Activated CD4-positive, CD25-positive, alpha-beta regulatory T cell treated with anti-CD3 and anti-CD28 coated beads, Interleukin-2, amount 50 U/mL, for 24 hours (primary cell): ENCODE results near the gene SZT2.
"Not testable (repeated sequence)": the region's sequence is repeated elsewhere in the genome, so short reads cannot be mapped to it uniquely, and the experiment has no call there.

Experiments
- ATAC-seq, 2 donors: fragments of 150-1000 bp; cut with Tn5 transposase; one replicate each; pipeline ENCODE4 v1.10.0; 2021; ENCODE audit warnings: mild to moderate bottlenecking in 1 of 2, moderate library complexity in 1 of 2

Gene SZT2

DNA sequence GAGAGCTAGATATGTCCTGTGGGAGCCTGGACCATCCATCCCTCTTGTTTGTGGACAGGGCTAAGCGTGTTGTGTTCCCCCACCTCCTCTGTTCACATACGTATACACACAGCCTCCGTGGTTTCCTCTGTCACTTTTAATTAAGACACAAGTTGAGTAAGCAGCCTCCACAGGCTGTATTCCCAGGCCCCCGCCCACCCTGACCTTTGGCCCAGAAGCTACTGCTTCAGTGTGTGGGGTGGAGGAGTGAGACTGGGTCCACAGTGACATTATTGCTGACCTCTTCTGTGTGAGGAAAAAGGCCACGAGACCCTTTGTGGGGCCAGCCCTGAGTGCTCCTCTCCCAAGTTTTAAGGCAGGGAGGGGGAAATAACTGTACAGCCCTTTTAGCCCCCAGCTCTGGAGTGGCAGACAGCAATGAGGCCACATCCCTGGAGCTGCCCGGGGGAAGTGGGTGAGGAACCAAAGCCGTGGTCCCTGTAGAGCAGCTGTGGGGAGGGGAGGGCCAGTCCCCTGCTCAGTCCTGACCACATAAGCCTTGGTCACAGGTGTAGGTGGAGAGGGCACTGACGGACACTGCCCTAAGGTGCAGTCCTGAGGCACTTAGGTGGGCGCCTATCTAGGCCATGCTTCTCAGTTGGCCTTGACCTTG is 26.3 kb upstream of the SZT2 start:
- no peak for ATAC-seq

DNA sequence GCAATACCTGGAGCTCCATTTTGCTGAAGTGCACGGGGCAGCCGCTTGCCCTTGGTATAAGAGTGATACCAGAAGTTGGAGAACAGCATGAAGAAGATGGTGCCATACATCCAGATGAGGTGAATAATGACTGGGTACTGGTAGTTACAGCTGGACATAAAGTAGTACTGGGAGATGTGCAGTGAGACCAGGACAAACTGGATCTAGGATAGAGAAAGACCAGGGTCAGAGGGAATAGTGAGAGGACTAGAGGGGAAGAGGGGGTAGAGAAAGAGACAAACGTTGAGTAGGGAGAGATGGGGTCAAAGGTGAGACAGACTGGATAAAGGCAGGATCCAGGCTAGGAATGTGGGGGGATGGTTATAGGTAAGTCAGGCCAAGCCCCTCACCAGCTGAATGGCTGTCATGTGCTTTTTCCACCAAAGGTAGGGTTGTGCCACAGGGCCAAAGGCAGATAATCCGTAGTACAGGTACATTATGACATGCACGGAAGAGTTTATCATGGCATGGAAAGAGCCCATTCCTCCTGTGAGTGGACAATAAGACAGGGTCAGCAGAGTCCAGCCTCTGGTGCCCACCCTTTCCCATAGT is 25.7 kb upstream of the SZT2 start:
- ATAC-seq = no peak

DNA sequence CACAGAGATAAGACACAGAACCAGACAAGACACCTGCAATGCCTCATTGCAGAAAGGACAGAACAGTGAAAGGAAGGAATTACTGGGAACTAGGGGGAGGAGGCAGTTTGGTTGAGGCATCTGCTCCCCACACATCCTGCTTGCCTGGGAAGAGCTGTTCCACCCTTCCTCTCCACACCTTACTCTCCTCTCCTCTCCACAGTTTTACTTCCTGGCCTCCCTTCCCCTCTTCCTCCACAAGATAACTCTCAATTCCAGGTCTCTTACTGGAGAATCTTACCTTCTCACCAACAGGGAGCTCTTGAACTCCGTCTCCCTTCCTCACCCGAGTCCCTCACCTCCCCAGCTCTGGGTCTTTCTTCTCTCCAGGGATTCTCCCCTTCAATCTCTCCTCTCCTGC is 24.0 kb upstream of the SZT2 start:
- ATAC-seq = no peak

DNA sequence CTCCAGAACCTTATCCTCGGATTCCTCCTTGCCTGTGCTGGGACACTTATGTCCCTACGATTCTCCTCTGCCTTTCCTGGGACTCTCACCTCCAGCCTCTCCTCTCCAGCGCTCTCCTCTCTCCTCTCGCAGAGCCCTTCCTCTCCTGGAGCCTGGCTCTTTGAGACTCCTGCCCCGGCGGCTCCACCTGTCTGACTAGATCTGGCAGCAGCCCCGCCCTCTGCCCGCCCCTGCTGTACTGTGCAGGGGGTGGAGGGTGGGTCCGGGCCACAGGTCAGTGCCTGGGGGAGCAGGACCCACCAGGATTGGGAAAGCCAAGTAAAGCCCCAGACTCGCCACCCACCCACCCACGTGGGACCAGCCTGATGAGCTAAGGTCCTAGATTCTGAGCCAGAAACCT is 23.5 kb upstream of the SZT2 start:
- ATAC-seq = no peak

DNA sequence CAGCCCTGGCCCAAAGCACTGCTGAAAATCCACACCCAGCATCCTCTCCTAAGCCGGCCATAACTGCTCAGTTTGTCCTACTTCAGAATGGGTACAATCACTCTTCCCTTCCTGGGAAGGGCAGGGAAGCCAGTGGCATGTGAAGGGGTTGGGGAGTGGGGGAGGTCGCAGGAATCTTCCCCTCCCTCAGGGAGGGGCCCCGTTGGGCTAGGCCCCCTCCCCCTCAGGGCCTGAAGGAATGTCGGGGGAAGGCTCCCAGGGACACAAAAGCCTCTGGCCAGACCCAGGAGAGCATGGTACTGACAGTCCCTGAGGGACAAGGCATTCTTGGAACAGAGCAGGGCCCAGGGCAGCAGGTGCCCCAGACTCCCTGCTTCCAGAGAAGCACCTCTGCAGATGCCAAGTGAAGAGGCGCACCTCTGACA is 23.1 kb upstream of the SZT2 start:
- ATAC-seq = no peak

DNA sequence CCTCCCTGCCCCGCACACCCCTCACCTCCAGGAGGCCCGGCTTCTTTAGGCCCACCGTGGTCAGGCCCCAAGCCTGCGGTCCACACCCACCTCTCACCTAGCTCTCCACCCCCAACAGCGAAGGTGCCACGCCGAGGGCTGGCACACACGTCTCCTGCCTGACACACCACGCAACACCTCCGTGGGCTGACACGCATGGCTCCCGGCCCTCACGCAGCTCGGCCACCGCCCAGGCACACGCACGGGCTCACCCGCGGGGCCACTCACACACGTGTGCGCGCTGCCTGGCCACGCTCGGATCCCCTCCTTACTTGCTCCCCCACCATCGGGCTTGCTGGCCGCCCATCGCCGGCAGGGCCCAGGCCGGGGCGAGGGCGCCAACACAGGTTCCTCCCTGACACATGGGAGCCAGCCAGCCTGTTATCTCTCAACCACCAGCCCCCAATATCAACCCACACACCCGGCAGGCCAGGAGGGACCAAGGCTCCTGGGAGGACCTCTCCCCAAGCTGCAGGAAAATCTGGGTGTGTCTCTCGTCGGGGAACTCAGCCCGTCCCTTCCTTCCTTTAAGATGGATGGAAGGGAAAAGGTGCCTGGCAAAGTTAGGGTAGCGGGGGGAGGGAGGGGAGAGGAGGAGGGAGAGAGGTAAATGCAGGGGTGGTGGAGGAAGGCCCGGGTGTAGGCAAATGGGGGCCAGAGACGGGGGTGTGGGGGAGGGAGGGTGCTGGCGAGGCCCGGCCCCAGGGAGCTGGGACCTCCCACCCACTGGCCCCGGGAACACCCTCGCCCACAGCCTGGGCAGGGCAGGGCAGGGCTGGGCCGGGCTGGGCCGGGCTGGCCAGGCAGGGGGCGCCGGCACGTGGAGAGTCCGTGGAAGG is 22.4 kb upstream of the SZT2 start:
- peak; percentile 55 to 59 for ATAC-seq

DNA sequence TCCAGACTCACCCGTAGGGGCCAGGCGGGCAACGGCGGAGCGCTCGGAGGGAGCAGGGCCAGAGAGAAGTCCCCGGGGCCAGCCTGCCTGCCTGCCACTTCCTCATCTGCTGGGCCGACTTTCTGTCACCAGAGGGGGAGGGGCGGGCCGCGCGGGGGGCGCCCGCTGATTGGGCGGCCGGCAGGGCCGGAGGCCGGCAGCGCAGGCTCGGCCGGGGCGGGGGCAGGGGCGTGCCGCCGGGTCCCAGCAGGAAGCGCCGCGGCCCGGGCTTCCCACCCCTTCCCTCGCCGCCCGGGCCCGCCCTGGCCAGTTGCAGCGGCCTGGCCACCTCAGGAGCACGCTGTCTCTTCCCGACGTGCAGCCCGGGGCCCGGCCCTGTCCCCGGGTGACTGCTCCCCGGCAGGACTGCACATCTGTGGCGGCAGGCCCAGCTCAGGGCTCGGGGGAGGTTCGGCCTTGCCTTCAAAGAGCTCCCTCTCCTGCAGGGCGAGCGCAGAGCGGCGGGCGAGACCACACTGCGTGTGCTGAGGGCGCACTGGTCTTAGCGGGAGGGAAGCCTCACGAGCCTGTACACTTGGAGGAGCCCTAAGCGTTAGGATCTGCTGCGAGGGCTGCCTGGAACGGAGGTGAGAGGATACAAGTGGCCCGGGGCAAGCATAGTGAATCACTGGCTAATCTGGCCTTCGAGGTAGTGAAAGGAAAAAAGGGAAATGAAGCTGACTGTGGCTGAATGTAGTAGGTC is 21.6 kb upstream of the SZT2 start, which contains the start of gene ELOVL1:
TSS of gene ELOVL1 (minus strand) at position 108 of the 742 bp plus-strand sequence. CDS start 2,402 bp downstream, outside the sequence.
- peak; percentile 85 for ATAC-seq

DNA sequence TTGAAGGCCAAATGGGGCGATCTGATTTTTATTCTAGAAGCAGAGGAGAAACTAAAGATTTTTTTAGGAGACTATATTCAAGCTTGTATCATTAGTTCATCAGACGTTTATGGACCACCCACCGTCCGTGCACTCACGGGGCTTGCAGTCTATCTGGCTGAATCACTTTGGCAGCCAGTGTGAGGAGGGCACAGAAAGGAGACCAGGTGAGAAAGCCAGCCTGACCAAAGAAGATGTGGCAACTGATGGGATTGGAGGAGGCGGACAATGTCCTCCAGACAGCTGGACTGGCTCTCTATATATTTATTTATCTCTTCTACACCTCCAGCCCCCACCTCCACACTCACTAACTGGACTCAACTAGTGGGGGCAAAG is 21.1 kb upstream of the SZT2 start:
- ATAC-seq = no peak

DNA sequence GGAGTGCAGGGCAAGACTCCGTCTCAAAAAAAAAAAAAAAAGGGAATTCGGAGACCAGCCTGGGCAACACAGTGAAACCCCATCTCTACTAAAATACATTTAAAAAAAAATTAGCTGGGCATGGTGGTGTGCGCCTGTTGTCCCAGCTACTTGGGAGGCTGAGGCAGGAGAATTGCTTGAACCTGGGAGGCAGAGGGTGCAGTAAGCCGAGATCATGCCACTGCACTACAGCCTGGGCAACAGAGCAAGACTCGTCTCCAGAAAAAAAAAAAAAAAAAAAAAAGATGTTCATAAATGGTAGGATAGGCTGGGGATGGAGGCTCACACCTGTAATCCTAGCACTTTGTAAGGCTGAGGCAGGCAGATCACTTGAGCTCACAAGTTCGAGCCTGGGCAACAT is 19.9 kb upstream of the SZT2 start:
- ATAC-seq = not testable (repeated sequence)

DNA sequence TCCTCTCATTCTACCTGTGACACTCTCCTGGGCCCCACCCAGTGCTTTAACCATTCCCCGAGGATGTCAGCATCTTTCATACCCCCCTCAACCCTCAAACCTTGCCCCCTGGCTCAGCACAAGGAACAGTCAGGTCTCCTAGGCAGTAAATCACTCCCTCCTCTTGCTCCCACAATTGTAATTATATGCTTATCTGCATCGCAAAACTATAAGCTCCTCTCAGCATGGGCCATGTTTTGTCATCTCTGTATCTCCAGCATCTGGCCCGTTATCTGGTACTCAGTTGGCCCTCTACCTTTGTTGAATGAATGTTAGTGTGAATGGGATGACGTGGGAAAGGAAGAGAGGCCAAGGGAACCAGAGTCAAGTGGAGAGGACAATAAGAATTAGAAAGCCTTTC is 19.1 kb upstream of the SZT2 start:
- ATAC-seq = no peak

DNA sequence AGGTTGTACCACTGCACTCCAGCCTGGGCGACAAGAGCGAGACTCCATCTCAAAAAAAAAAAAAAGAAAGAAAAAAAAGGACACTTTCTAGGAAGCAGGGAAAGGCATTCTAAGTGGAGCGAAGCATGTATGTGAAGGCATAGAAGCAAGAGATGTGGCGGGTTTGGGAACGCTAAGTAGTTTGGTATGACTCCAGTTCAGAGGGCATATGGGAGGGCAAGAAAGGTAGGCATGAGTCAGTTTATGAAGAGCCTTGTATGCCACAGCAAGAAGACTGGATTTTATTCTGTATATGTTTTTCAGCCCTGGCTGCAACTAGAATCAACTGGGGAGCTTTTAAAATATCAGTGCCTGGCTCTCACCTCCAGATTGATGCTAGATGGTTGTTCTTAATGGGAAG is 17.5 kb upstream of the SZT2 start:
- ATAC-seq = no peak

DNA sequence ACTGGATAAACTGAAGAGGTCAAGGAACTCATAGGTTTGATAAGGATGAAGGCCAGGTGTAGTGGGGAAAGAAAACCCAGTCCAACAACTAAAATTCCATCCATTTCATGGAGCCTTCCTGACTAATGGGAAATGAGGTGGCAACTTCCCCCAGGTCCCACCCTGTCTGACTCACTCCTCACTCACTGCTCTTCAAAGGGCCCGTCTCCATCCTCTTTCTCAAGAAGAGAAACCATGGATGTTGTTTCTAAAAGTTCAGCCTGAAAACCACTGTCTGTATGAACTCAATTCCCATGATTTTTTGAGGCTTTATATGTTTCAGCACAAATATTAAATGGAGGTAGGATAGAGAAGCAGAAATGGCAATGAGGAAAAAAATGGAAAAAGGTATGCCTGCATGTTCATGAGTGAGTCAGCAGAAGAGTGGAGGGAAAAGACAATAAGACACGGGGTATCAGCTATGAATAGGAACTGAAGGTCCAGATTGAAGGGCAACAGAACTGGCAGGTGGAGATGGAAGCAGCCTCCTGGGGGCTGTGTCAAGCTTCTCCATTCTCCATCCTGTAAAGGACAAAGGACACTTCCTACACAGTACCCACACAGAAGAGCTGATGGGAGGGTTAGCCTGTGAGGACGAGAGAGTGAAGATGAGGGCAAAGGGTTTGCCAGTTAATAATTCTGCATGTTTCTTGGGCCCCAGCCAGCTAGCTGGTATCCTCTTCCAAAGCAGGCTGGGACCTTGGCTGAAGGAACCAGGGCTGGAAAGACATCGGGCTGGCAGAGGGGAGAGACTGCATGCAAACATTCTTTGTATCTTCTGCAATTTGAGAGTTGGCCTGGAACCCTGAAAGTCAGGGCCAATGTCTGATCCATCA is 16.4 kb upstream of the SZT2 start:
- no peak for ATAC-seq

DNA sequence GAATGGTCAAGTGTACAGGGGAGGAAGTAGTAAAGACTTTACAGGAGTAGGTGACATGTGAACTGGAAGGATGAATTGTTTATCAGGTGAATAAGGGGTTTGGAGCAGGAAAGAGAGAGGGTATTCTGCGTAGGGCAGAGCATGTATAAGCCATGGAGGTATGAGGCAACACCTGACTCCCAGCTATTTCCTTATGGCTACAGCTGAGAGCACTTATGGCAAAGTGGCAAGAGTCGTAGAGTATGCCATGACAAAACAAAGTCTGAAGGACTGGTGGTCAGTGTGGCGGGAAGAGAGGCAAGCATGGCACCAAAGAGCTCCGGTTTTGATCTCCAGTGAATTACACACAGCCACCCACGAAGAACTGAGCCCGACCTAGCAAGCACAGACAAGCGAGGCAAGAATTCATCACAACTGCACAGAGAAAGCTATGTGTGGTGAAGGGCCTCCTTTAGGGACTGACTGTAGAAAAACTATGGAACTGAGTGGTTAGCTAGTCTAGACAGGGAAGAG is 12.9 kb upstream of the SZT2 start:
- no peak for ATAC-seq

DNA sequence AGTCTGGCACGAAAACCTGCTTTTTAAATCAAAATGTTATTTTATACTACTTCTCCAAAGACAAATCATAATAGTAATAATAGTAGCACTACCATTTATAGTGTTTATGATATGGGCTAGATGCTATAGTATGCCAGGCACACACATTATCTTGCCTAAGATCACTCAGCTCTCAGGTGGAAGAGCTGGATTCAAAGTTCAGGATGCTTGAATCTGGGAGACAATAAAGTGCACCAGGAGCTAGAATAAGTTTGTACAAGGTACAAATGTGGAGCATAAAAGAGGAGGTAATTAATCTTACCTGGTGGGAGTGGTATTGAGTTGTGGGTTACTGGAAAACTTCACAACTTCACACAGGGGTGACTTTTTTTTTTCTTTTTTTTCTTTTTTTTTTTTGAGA is 11.9 kb upstream of the SZT2 start:
- no peak for ATAC-seq

DNA sequence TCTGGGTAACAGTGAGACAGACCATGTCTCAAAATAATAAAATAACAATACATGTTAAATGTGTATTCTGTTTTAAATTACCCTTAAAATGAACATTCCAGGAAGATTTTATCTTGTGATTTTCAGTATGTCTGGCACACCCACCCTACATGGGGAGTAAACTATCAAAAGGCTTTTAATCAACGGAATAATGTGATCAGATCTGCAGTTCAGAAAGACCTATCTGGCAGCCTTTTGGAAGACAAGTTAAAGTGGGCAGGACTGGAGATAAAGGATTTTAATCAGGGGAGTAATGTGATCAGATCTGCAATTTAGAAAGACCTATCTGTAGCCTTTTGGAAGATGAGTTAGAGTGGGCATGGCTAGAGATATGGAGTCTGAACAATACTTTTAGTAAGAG is 10.2 kb upstream of the SZT2 start:
- ATAC-seq = no peak

DNA sequence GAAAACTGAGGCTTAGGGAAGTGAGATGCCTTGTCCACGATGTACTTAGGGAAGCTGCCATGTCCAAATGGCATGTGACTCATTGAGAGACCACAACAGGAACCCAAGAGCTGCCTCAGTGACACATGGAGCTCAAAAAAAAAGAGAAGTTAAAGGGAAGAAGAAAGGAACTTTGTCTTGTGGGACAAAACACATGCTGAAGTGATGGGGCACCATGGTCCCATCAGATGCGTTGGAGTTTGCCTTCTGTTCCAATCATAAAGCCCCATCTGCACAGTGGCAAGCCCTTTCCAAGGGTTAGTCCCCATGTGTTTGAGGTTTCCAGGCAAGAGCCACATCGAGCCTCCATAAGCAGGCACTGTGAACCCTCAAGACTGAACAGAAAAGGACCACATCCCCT is 8.1 kb upstream of the SZT2 start:
- ATAC-seq = no peak

DNA sequence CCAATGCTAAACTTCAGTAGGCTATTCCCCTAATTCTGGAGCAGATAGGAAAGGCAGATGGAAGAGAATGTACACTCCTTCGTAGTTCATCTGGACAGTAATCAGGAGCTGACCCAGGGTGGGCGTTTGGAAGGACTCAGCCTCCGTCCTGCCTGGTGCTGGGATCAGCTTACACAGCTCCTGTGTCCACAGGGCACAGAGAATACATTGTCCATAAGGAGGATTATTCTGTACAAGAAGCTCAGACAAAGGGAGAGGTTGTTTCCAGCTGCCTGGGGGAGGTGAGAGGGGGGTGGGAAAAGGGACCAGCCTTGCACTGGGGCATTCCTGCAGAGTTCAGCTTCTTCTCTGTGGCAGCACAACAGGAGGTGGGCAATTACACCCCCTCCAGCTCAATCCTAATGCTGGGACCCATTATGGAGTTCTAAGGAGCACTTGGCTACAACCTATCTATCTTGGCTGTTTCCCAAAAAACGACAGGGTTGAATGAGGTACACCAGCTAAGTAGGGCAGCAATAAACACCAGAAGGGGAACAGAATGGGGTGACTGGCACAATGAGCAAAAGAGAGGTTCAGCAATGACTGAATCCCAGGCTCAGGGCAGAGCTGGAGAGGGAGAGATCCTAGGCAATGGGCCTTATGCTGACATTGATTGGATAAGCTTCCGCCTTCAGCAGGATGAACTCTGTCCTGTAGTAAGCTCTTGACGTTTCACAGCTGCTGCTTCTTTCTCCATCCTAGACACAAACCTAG is 7.5 kb upstream of the SZT2 start:
- no peak for ATAC-seq

DNA sequence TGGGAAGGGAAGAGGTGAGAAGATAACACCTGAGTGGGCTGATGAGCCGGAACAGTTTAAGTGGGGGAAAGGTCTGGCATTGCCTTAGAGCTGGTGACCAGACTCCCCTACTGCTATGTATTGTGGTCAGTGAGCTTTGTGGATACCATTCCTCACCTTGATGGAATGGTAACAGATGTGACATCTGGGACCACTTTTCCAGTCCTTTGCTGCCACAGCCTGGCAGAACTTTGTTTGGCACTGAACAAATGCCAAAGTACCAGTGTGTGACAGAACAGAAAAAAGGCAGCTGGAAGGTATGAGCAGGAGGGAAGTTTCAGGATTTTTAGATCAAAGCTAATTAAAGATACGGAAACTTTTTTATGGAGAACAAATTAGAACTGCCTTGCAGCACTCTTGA is 6.2 kb upstream of the SZT2 start:
- ATAC-seq = no peak

DNA sequence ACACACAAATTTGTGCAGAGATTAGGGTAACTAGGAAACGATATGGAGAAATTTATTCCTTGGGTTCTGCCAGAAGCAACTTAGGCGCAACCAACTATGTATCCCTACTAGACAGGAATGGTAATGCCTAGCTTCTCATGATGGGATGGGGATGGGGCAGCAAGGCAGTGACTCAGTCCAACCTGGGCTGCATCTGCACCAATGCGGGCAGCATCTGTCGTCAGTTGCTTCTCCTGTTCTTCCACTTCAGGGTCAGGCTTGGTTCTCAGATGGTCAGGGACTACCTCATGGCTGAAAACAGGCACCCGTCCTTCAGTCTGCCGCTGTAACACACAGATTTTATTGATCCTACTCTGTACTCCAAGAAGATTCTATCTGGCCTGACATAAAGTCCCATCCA is 3.0 kb upstream of the SZT2 start:
- no peak for ATAC-seq

DNA sequence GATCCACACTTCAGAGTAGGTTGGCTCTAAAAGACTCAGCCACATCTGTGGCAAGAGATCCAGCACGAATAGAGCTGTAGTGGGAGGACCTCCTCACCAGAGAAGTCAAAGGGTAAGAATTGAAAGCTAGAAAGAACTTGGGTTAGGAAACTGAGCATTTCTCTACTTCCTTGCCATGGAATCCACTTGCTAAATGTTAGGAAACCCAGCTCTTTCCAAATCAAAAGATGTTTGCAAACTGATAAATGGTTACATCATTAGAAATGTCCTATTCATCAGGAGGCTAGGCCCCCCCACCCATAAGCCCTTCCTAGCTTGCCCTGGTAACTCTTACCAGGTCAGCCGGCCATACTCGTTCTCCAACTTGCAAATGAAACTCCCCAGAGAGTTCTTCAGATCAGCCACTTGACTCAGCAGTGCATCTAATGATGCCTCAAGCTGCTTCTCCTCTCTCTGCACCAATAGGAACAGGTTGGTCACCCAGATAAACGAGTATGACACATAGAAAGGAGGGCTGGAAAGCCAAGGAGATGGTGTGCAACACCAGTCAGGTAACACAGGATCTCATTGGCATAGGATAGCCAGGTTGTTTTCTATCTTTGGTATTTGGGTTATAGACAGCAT is 1.6 kb upstream of the SZT2 start:
- ATAC-seq = no peak

DNA sequence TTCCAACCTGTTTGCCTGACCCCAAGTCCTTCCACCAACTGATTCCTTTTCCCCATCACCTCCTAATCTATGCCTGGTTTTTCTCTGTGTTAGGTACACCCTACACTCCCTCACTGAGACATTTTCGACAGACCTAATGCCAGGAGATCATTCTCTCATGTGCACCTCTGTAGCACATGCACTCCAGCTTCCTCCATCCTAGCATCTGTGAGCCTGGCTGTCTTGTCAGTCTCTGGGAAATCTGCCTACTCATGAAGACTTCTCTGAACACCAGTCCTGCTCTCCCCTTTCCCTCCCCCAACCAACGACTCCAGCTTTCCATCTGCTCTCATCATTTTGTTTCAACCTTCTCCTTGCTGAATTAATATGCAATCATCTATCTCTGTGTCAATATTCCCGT is 1.1 kb upstream of the SZT2 start:
- ATAC-seq = no peak
